ENCODE measurements around the gene C2orf76.
"Not testable (repeated sequence)": the region's sequence is repeated elsewhere in the genome, so short reads cannot be mapped to it uniquely, and the experiment has no call there.

The C2orf76 gene
- total RNA-seq: 5.4 to 5.9 reads per million in 2 donors

GRCh38 chr2:119366649-119367471 is at the start of gene C2orf76, which contains the start of gene DBI:
C2orf76 (minus strand) TSS chr2:119366834; CDS start chr2:119339959, 26,875 bp downstream.
DBI (plus strand) TSS chr2:119366977; CDS start chr2:119367052, 75 bp downstream.
- peak; percentile 83 for DNase-seq

- no peak for DNase-seq
Observed at GRCh38 chr2:119415630-119416029, 49.0 kb upstream of the C2orf76 start.

- no peak for DNase-seq
Observed at GRCh38 chr2:119414894-119415293, 48.3 kb upstream of the C2orf76 start.

- DNase-seq: no peak
Observed at GRCh38 chr2:119409506-119409905, 42.9 kb upstream of the C2orf76 start.

GRCh38 chr2:119408221-119408619 is 41.6 kb upstream of the C2orf76 start:
- DNase-seq: no peak

- no peak for DNase-seq
Observed at GRCh38 chr2:119407430-119408220, 41.0 kb upstream of the C2orf76 start.

GRCh38 chr2:119405151-119405550 is 38.5 kb upstream of the C2orf76 start:
- DNase-seq: no peak

GRCh38 chr2:119403618-119404017 is 37.0 kb upstream of the C2orf76 start:
- not testable (repeated sequence) for DNase-seq

GRCh38 chr2:119402645-119403560 is 36.3 kb upstream of the C2orf76 start:
- DNase-seq: no peak

GRCh38 chr2:119402106-119402505 is 35.5 kb upstream of the C2orf76 start:
- no peak for DNase-seq

- DNase-seq: no peak
Observed at GRCh38 chr2:119397196-119397595, 30.6 kb upstream of the C2orf76 start.

- no peak for DNase-seq
Observed at GRCh38 chr2:119393971-119394748, 27.5 kb upstream of the C2orf76 start.

GRCh38 chr2:119389615-119390306 is 23.1 kb upstream of the C2orf76 start:
- no peak for DNase-seq

- no peak for DNase-seq
Observed at GRCh38 chr2:119387381-119388129, 20.9 kb upstream of the C2orf76 start.

- no peak for DNase-seq
Observed at GRCh38 chr2:119385466-119385865, 18.8 kb upstream of the C2orf76 start.

- DNase-seq: no peak
Observed at GRCh38 chr2:119384971-119385370, 18.3 kb upstream of the C2orf76 start.

GRCh38 chr2:119383410-119384140 is 16.9 kb upstream of the C2orf76 start:
- no peak for DNase-seq

GRCh38 chr2:119378566-119378965 is 11.9 kb upstream of the C2orf76 start:
- DNase-seq: no peak

- no peak for DNase-seq
Observed at GRCh38 chr2:119377993-119378345, 11.3 kb upstream of the C2orf76 start.

All from activated gamma-delta T cell (primary cell).